Stomach (tissue), 4 donors: ENCODE measurements around the gene ADM5.

Source experiments
- POLR2A ChIP-seq, 4 donors: fragments of 450-650 bp; IDR thresholded peaks; one replicate each; pipeline ENCODE4 v1.6.1; 2016; ENCODE audit warnings: antibody characterized with exemption in 4 of 4, control low read depth in 2 of 4, mild to moderate bottlenecking in 1 of 4, moderate library complexity in 1 of 4
- TF ChIP-seq, protein P1 (sequence below), 7 experiments: fragments of 450-650 bp in 4 of 7; fragments of 200-600 bp in 3 of 7; sonication (generic) in 3 of 7; IDR thresholded peaks; one replicate each; pipeline ENCODE4 v1.5.1; 2016 to 2019; ENCODE audit warnings: antibody characterized with exemption in 7 of 7, control low read depth in 2 of 7, mild to moderate bottlenecking in 1 of 7

DNA sequence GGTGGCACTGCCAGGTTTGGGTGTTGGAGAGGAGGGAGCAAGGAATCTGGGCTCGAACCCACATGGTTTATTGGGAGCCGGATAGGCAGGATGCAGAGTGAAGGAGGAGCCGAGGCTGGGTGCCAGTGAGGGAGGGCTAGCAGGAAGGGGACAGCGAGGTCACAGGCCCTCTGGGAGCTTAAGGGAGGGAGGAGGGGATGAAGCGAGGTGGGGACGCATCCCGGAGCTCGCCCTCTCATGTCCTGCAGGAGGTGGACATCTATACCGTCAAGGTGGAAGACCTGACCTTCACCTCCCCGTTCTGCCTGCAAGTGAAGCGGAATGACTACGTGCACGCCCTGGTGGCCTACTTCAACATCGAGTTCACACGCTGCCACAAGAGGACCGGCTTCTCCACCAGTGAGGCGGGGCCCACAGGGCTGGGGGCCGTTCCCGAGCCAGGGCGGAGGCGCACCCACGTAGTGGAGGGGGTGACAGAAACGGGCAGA is 3.5 kb upstream of the ADM5 start:
- TF ChIP-seq, protein P1, sequence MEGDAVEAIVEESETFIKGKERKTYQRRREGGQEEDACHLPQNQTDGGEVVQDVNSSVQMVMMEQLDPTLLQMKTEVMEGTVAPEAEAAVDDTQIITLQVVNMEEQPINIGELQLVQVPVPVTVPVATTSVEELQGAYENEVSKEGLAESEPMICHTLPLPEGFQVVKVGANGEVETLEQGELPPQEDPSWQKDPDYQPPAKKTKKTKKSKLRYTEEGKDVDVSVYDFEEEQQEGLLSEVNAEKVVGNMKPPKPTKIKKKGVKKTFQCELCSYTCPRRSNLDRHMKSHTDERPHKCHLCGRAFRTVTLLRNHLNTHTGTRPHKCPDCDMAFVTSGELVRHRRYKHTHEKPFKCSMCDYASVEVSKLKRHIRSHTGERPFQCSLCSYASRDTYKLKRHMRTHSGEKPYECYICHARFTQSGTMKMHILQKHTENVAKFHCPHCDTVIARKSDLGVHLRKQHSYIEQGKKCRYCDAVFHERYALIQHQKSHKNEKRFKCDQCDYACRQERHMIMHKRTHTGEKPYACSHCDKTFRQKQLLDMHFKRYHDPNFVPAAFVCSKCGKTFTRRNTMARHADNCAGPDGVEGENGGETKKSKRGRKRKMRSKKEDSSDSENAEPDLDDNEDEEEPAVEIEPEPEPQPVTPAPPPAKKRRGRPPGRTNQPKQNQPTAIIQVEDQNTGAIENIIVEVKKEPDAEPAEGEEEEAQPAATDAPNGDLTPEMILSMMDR (IDR thresholded peaks at IDR 0.05): no peak
- TF ChIP-seq POLR2A (IDR thresholded peaks at IDR 0.05): no peak
